Astrocyte (in vitro differentiated cells and primary cell): ENCODE data around the gene SCAMP4. TPM values are rescaled to one million over a fixed set of nuclear protein-coding genes. Genes with fewer than 3 reads are reported as not detected.

ENCODE experiments used
- DNase-seq: peaks from one replicate; pipeline ENCODE4 v3.0.0-alpha.2; 2010; ENCODE audit warnings: low read depth
- FAIRE-seq: peaks from 2 replicates; lab custom pipeline; 2011; peaks lifted over from hg19 to GRCh38; lab: Jason Lieb, UNC
- H2AFZ ChIP-seq: 2 replicates; pipeline ENCODE4 v1.6.0; 2012; ENCODE audit warnings: low read depth, low read length, inconsistent platforms
- H3K27ac ChIP-seq: 2 replicates; pipeline ENCODE4 v1.5.1; 2011; ENCODE audit warnings: low read depth, low read length, inconsistent platforms
- H3K27me3 ChIP-seq: 2 replicates; pipeline ENCODE4 v1.6.0; 2011; ENCODE audit warnings: low read length, inconsistent platforms; ENCODE audit not compliant: insufficient read depth
- H3K36me3 ChIP-seq: 2 replicates; pipeline ENCODE4 v1.5.1; 2011; ENCODE audit warnings: low read length, inconsistent platforms; ENCODE audit not compliant: insufficient read depth
- H3K4me1 ChIP-seq: 2 replicates; pipeline ENCODE4 v1.5.1; 2011; ENCODE audit warnings: low read length, inconsistent platforms; ENCODE audit not compliant: insufficient read depth
- H3K4me2 ChIP-seq: 2 replicates; pipeline ENCODE4 v1.6.0; 2012; ENCODE audit warnings: low read length, inconsistent platforms
- H3K4me3 ChIP-seq: 2 replicates; pipeline ENCODE4 v1.5.1; 2011; ENCODE audit warnings: low read depth, mild to moderate bottlenecking, low read length, inconsistent platforms; ENCODE audit not compliant: insufficient read depth
- H3K79me2 ChIP-seq: 2 replicates; pipeline ENCODE4 v1.6.0; 2012; ENCODE audit warnings: mild to moderate bottlenecking, low read length, inconsistent platforms; ENCODE audit not compliant: insufficient read depth
- H3K9ac ChIP-seq: 2 replicates; pipeline ENCODE4 v1.6.0; 2012; ENCODE audit warnings: mild to moderate bottlenecking, low read length, inconsistent platforms
- H3K9me3 ChIP-seq: 2 replicates; pipeline ENCODE4 v1.5.1; 2012; ENCODE audit warnings: low read depth, mild to moderate bottlenecking, low read length, inconsistent platforms; ENCODE audit not compliant: insufficient read depth
- H4K20me1 ChIP-seq: 2 replicates; pipeline ENCODE4 v1.6.0; 2012; ENCODE audit warnings: low read length, inconsistent platforms; ENCODE audit not compliant: insufficient read depth
- H3K27ac Mint-ChIP-seq: one replicate; pipeline ENCODE4 v1.8.0; 2021; ENCODE audit warnings: mild to moderate bottlenecking, mixed read lengths; ENCODE audit not compliant: unreplicated experiment
- H3K27me3 Mint-ChIP-seq: one replicate; pipeline ENCODE4 v1.8.0; 2021; ENCODE audit warnings: low read depth, mixed read lengths; ENCODE audit not compliant: unreplicated experiment
- H3K36me3 Mint-ChIP-seq: one replicate; pipeline ENCODE4 v1.8.0; 2021; ENCODE audit warnings: low read depth, mixed read lengths; ENCODE audit not compliant: unreplicated experiment
- H3K4me1 Mint-ChIP-seq: one replicate; pipeline ENCODE4 v1.8.0; 2021; ENCODE audit warnings: low read depth, mixed read lengths; ENCODE audit not compliant: unreplicated experiment
- H3K4me3 Mint-ChIP-seq: one replicate; pipeline ENCODE4 v1.8.0; 2021; ENCODE audit warnings: mild to moderate bottlenecking, moderate library complexity, mixed read lengths; ENCODE audit not compliant: unreplicated experiment
- H3K9me3 Mint-ChIP-seq: one replicate; pipeline ENCODE4 v1.8.0; 2021; ENCODE audit warnings: mild to moderate bottlenecking, mixed read lengths; ENCODE audit not compliant: unreplicated experiment
- CTCF ChIP-seq: IDR thresholded peaks from 2 replicates; pipeline ENCODE4 v1.5.1; 2011; ENCODE audit warnings: low read depth, mild to moderate bottlenecking, inconsistent platforms, low read length, moderate library complexity; ENCODE audit not compliant: insufficient read depth
- EZH2 ChIP-seq: IDR thresholded peaks from 2 replicates; pipeline ENCODE4 v1.6.1; 2012; ENCODE audit warnings: mild to moderate bottlenecking, low read length, inconsistent platforms; ENCODE audit not compliant: insufficient read depth
- total RNA-seq: library from RNA; stranded (reverse); gene quantifications from 2 replicates; pipeline ENCODE4 v1.2.1, GENCODE V29; 2021

SCAMP4 gene
- total RNA-seq, 1 donor from 2014 or later = 72.2 TPM

- no peak overlapping the region for H3K27ac Mint-ChIP-seq
- Histone ChIP-seq H3K79me2 (no peaks in the 10 kb centered on the region), H3K4me2 (no peak overlapping the region), H2AFZ (no peak overlapping the region), H4K20me1 (no peaks in the 10 kb centered on the region), H3K9me3 (no peaks in the 10 kb centered on the region), H3K9ac (no peak overlapping the region), H3K36me3 (no peaks in the 10 kb centered on the region), H3K27ac (no peak overlapping the region), H3K27me3 (no peaks in the 10 kb centered on the region), H3K4me3 (no peak overlapping the region), H3K4me1 (peaks cover 8% of the 10 kb centered on the region)
- peaks cover 2% of the 10 kb centered on the region for H3K4me1 Mint-ChIP-seq
- H3K27me3 Mint-ChIP-seq = no peaks in the 10 kb centered on the region
- no peaks in the 10 kb centered on the region for H3K9me3 Mint-ChIP-seq
- no peak for DNase-seq
- no peaks in the 10 kb centered on the region for H3K36me3 Mint-ChIP-seq
- no peak overlapping the region for H3K4me3 Mint-ChIP-seq
- no peak for TF ChIP-seq EZH2
- TF ChIP-seq CTCF = no peak
- FAIRE-seq = no peak
Observed at GRCh38 chr19:1896508-1896907, 8.7 kb upstream of the SCAMP4 start.

GRCh38 chr19:1901940-1902404 is 3.2 kb upstream of the SCAMP4 start:
- Histone ChIP-seq H3K4me2 (no peak overlapping the region), H3K36me3 (no peaks in the 10 kb centered on the region), H3K79me2 (peaks cover 14% of the 10 kb centered on the region), H2AFZ (no peak overlapping the region), H3K4me3 (no peak overlapping the region), H3K27ac (no peak overlapping the region), H3K9me3 (no peaks in the 10 kb centered on the region), H3K4me1 (peaks cover 13% of the 10 kb centered on the region), H4K20me1 (no peaks in the 10 kb centered on the region), H3K27me3 (no peaks in the 10 kb centered on the region), H3K9ac (no peak overlapping the region)
- FAIRE-seq (no peak), DNase-seq (no peak)
- no peaks in the 10 kb centered on the region for H3K36me3 Mint-ChIP-seq
- H3K9me3 Mint-ChIP-seq = no peaks in the 10 kb centered on the region
- no peak for TF ChIP-seq EZH2
- no peak for TF ChIP-seq CTCF
- peaks cover 2% of the 10 kb centered on the region for H3K4me1 Mint-ChIP-seq
- H3K27me3 Mint-ChIP-seq = no peaks in the 10 kb centered on the region
- no peak overlapping the region for H3K4me3 Mint-ChIP-seq
- no peak overlapping the region for H3K27ac Mint-ChIP-seq

- H3K4me1 Mint-ChIP-seq = no peaks in the 10 kb centered on the region
- Histone ChIP-seq H3K79me2 (peaks cover 24% of the 10 kb centered on the region), H3K4me1 (peaks cover 5% of the 10 kb centered on the region), H3K9me3 (no peaks in the 10 kb centered on the region), H3K4me2 (no peak overlapping the region), H3K27me3 (no peaks in the 10 kb centered on the region), H3K9ac (no peak overlapping the region), H4K20me1 (peaks cover 9% of the 10 kb centered on the region), H3K4me3 (no peak overlapping the region), H3K27ac (no peak overlapping the region), H3K36me3 (no peaks in the 10 kb centered on the region), H2AFZ (no peak overlapping the region)
- H3K4me3 Mint-ChIP-seq = no peak overlapping the region
- DNase-seq (no peak), FAIRE-seq (no peak)
- H3K36me3 Mint-ChIP-seq = no peaks in the 10 kb centered on the region
- H3K27me3 Mint-ChIP-seq = no peaks in the 10 kb centered on the region
- H3K27ac Mint-ChIP-seq = no peak overlapping the region
- no peaks in the 10 kb centered on the region for H3K9me3 Mint-ChIP-seq
- TF ChIP-seq EZH2 = no peak
- no peak for TF ChIP-seq CTCF
Observed at GRCh38 chr19:1902923-1903322, 2.3 kb upstream of the SCAMP4 start.
